GM23248 (cell line): Measurements from ENCODE around the gene BUB1B. TPM values are rescaled to one million over a fixed set of nuclear protein-coding genes. Genes with fewer than 3 reads are reported as not detected.
A peak's percentile ranks its signal among the peaks of the same experiment; 100 is the strongest.

Source experiments
- DNase-seq: peaks from one replicate; pipeline ENCODE4 v3.0.0-alpha.2; 2015
- H2AFZ ChIP-seq: fragments of 200-600 bp; sonication (generic); 2 replicates; pipeline ENCODE4 v1.6.1; 2016; ENCODE audit warnings: antibody characterized with exemption
- H3F3A ChIP-seq: fragments of 200-600 bp; sonication (generic); 2 replicates; pipeline ENCODE4 v1.6.1; 2016; ENCODE audit warnings: mild to moderate bottlenecking, antibody characterized with exemption, mixed run types; ENCODE audit not compliant: insufficient read depth
- H3K27ac ChIP-seq: fragments of 200-600 bp; sonication (generic); 2 replicates; pipeline ENCODE4 v1.5.1; 2016; ENCODE audit warnings: mild to moderate bottlenecking
- H3K27me3 ChIP-seq: fragments of 200-600 bp; sonication (generic); replicated peaks from 2 replicates; pipeline ENCODE4 v1.6.1; 2016; ENCODE audit warnings: mild to moderate bottlenecking; ENCODE audit not compliant: insufficient read depth
- H3K36me3 ChIP-seq: fragments of 200-600 bp; sonication (generic); 2 replicates; pipeline ENCODE4 v1.6.1; 2016; ENCODE audit warnings: low read depth, mild to moderate bottlenecking
- H3K4me1 ChIP-seq: fragments of 200-600 bp; sonication (generic); 2 replicates; pipeline ENCODE4 v1.6.1; 2016; ENCODE audit warnings: mild to moderate bottlenecking; ENCODE audit not compliant: insufficient read depth
- H3K4me2 ChIP-seq: fragments of 200-600 bp; sonication (generic); one replicate; pipeline ENCODE4 v1.6.1; 2016; ENCODE audit warnings: mild to moderate bottlenecking; ENCODE audit not compliant: unreplicated experiment
- H3K4me3 ChIP-seq: fragments of 200-600 bp; sonication (generic); 2 replicates; pipeline ENCODE4 v1.5.1; 2016; ENCODE audit warnings: mild to moderate bottlenecking
- H3K79me2 ChIP-seq: fragments of 200-600 bp; sonication (generic); 2 replicates; pipeline ENCODE4 v1.6.1; 2016; ENCODE audit warnings: mild to moderate bottlenecking; ENCODE audit not compliant: insufficient read depth
- H3K9ac ChIP-seq: fragments of 200-600 bp; sonication (generic); 2 replicates; pipeline ENCODE4 v1.6.1; 2016; ENCODE audit warnings: mild to moderate bottlenecking
- H3K9me2 ChIP-seq: fragments of 200-600 bp; sonication (generic); 2 replicates; pipeline ENCODE4 v1.6.1; 2016; ENCODE audit warnings: mixed run types, mild to moderate bottlenecking, moderate library complexity; ENCODE audit not compliant: insufficient read depth
- H3K9me3 ChIP-seq: fragments of 200-600 bp; sonication (generic); one replicate; pipeline ENCODE4 v1.6.1; 2017; ENCODE audit warnings: low read depth
- H4K20me1 ChIP-seq: fragments of 200-600 bp; sonication (generic); 2 replicates; pipeline ENCODE4 v1.6.0; 2016; ENCODE audit not compliant: insufficient read depth
- EZH2 ChIP-seq: fragments of 200-600 bp; sonication (generic); IDR thresholded peaks from 2 replicates; pipeline ENCODE4 v1.6.1; 2018; ENCODE audit warnings: antibody characterized with exemption, mild to moderate bottlenecking; ENCODE audit not compliant: insufficient read depth, poor library complexity, severe bottlenecking
- EZH2phosphoT487 ChIP-seq: fragments of 200-600 bp; sonication (generic); IDR thresholded peaks from 2 replicates; pipeline ENCODE4 v1.6.1; 2018; ENCODE audit warnings: antibody characterized with exemption, moderate library complexity, mild to moderate bottlenecking, low read depth; ENCODE audit not compliant: insufficient read depth
- WGBS, 2 experiments: methylation state at CpG; one replicate each; pipeline ENCODE4 v1.1.6; 2015 to 2017; ENCODE audit warnings: low lambda C conversion rate in 2 of 2, low coverage in 1 of 2; ENCODE audit errors: missing lambda C conversion rate in 2 of 2; 5-methylcytosine and 5-hydroxymethylcytosine counted together
- in situ Hi-C: fragments of 300-500 bp; cut with MboI; formaldehyde crosslinking; loops from 2 replicates; pipeline ENCODE4 v1.15.0; 2020
- polyA plus RNA-seq: library from polyadenylated mRNA; unstranded; fragments of >200 nt; fragmentation: Nextera tagmentation; extraction: Ambion mirVana; gene quantifications from 2 replicates; pipeline ENCODE4 v1.2.1, GENCODE V29; 2016
- total RNA-seq: library from RNA; depleted of rRNA; stranded (reverse); fragments of >200 nt; shearing (Covaris generic); gene quantifications from 2 replicates; pipeline ENCODE4 v1.2.3, GENCODE V29; 2014; rRNA removed

The BUB1B gene, protein sequence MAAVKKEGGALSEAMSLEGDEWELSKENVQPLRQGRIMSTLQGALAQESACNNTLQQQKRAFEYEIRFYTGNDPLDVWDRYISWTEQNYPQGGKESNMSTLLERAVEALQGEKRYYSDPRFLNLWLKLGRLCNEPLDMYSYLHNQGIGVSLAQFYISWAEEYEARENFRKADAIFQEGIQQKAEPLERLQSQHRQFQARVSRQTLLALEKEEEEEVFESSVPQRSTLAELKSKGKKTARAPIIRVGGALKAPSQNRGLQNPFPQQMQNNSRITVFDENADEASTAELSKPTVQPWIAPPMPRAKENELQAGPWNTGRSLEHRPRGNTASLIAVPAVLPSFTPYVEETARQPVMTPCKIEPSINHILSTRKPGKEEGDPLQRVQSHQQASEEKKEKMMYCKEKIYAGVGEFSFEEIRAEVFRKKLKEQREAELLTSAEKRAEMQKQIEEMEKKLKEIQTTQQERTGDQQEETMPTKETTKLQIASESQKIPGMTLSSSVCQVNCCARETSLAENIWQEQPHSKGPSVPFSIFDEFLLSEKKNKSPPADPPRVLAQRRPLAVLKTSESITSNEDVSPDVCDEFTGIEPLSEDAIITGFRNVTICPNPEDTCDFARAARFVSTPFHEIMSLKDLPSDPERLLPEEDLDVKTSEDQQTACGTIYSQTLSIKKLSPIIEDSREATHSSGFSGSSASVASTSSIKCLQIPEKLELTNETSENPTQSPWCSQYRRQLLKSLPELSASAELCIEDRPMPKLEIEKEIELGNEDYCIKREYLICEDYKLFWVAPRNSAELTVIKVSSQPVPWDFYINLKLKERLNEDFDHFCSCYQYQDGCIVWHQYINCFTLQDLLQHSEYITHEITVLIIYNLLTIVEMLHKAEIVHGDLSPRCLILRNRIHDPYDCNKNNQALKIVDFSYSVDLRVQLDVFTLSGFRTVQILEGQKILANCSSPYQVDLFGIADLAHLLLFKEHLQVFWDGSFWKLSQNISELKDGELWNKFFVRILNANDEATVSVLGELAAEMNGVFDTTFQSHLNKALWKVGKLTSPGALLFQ
- total RNA-seq (9.4 and 23.4 TPM in 2 replicates), polyA plus RNA-seq (8.1 and 10.2 TPM in 2 replicates)

DNA sequence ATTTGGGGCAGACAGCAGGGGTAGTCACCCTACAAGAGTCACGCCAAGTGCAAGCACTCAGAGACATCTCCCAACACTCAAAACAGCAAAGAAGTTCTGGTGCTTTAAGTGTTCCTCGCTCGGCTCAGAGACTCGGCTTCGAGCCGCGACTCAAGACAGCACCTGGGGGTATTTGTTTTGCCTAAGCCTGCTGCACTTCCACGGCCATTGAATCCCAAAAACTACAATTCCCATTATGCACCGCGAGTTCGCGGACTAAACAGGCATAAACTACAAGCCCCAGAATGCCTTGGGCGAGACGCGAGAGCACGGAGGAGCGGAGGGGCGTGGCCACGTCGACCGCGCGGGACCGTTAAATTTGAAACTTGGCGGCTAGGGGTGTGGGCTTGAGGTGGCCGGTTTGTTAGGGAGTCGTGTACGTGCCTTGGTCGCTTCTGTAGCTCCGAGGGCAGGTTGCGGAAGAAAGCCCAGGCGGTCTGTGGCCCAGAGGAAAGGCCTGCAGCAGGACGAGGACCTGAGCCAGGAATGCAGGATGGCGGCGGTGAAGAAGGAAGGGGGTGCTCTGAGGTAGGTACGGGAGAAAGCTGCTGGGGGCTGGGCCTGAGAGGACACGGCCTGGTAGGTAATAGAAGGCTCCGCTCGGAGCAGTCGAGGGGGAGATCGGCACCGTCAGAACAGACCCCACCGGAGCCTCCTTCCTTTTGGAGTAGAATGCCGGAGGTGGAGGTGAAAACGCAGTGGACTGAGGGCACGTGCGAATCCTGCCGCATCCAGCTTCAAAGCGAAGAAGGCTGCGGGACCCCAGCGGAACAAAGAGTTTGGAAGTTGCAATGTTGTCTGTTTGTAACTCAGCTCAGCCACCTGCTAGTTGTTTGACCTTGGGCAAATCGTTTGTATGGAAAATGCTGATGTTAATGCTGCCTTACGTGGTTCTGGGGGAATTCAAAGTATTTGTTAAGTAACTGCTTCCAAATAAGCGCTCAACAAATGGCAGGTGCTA, at the start of gene BUB1B:
Gene BUB1B (plus strand): TSS at position 381 of the 1,000 bp plus-strand sequence. CDS start 152 bp downstream, at position 533.
- 3 to 5% methylated on average over 54 of the region's 54 CpGs for WGBS, 2 experiments
- Histone ChIP-seq H3K36me3 (no peaks in the 10 kb centered on the region), H3K27ac (no peak within 1 kb of the TSS), H3K4me3 (peak within 1 kb of the TSS; percentile 100), H3K79me2 (peaks cover 50% of the 10 kb centered on the region), H3K4me2 (peak within 1 kb of the TSS; percentile 97), H3K4me1 (no peaks in the 10 kb centered on the region), H3K27me3 (no peaks in the 10 kb centered on the region), H4K20me1 (no peaks in the 10 kb centered on the region), H3F3A (no peaks in the 10 kb centered on the region), H3K9ac (peak within 1 kb of the TSS; percentile 71), H2AFZ (peak within 1 kb of the TSS; percentile 98), H3K9me3 (no peaks in the 10 kb centered on the region), H3K9me2 (no peaks in the 10 kb centered on the region)
- no peak for TF ChIP-seq EZH2
- no peak for TF ChIP-seq EZH2phosphoT487
- DNase-seq = peak; percentile 97
- in situ Hi-C loops = no loop called here

GRCh38 chr15:40111888-40112287, 49.0 kb upstream of the BUB1B start:
- H3F3A ChIP-seq = no peaks in the 10 kb centered on the region
- H3K79me2 ChIP-seq = no peaks in the 10 kb centered on the region
- in situ Hi-C loops = no loop called here
- H3K9ac ChIP-seq = no peak overlapping the region
- no peaks in the 10 kb centered on the region for H3K36me3 ChIP-seq
- no peaks in the 10 kb centered on the region for H4K20me1 ChIP-seq
- H3K27me3 ChIP-seq = peaks cover 12% of the 10 kb centered on the region; the same call in 1 of the 2 replicates
- no peak overlapping the region for H3K27ac ChIP-seq
- no peaks in the 10 kb centered on the region for H3K9me2 ChIP-seq
- H3K4me2 ChIP-seq = no peak overlapping the region
- no peak overlapping the region for H3K4me3 ChIP-seq
- TF ChIP-seq EZH2phosphoT487 (no peak), EZH2 (no peak)
- WGBS, 2 experiments = 62 to 65% methylated on average over 2 of the region's 2 CpGs
- H3K4me1 ChIP-seq = no peaks in the 10 kb centered on the region
- DNase-seq = no peak
- no peak overlapping the region for H2AFZ ChIP-seq
- no peaks in the 10 kb centered on the region for H3K9me3 ChIP-seq

DNA sequence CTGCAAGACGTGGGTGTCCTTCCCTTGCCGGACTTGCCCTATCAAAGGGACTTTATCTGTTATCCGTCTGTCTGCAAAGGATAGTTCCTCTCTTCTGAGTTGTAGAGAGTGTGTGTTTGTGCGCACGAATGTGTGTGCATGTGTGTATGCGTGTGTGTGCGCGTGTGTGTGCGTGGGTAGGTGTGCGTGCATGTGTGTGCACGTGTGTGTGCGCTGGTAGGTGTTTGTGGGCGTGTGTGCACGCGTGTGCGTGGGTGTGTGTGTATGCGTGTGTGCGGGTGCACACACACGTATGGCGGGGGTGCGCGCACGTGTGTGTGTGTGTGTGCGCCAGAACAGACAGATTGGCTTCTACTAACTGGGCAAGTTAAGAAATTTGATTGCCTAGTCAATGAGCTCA, 48.1 kb upstream of the BUB1B start:
- no peaks in the 10 kb centered on the region for H4K20me1 ChIP-seq
- no peak overlapping the region for H2AFZ ChIP-seq
- H3K9me3 ChIP-seq = no peaks in the 10 kb centered on the region
- no peak overlapping the region for H3K9ac ChIP-seq
- no peak overlapping the region for H3K27ac ChIP-seq
- TF ChIP-seq EZH2 (no peak), EZH2phosphoT487 (no peak)
- in situ Hi-C loops = no loop called here
- H3K4me1 ChIP-seq = no peaks in the 10 kb centered on the region
- H3K79me2 ChIP-seq = no peaks in the 10 kb centered on the region
- no peak overlapping the region for H3K4me2 ChIP-seq
- no peaks in the 10 kb centered on the region for H3K9me2 ChIP-seq
- H3K27me3 ChIP-seq = peaks cover 12% of the 10 kb centered on the region; the same call in 1 of the 2 replicates
- WGBS, 2 experiments = 65 to 68% methylated on average over 17 to 24 of the region's 24 CpGs
- DNase-seq = no peak
- no peaks in the 10 kb centered on the region for H3F3A ChIP-seq
- no peak overlapping the region for H3K4me3 ChIP-seq
- H3K36me3 ChIP-seq = no peaks in the 10 kb centered on the region
